CD4-positive, alpha-beta T cell treated with Interleukin-21 for 1 hour (primary cell): ENCODE measurements around the gene TUBA4A.
"Not testable (repeated sequence)": the region's sequence is repeated elsewhere in the genome, so short reads cannot be mapped to it uniquely, and the experiment has no call there.

Experiments used
- DNase-seq: peaks from one replicate; pipeline ENCODE4 v3.0.0-alpha.2; 2020

The TUBA4A gene

GRCh38 chr2:219253753-219254589 is at the start of gene TUBA4A:
TUBA4A (minus strand) TSS chr2:219253918; CDS start chr2:219253858, 60 bp downstream.
- peak; percentile 93 for DNase-seq

DNA sequence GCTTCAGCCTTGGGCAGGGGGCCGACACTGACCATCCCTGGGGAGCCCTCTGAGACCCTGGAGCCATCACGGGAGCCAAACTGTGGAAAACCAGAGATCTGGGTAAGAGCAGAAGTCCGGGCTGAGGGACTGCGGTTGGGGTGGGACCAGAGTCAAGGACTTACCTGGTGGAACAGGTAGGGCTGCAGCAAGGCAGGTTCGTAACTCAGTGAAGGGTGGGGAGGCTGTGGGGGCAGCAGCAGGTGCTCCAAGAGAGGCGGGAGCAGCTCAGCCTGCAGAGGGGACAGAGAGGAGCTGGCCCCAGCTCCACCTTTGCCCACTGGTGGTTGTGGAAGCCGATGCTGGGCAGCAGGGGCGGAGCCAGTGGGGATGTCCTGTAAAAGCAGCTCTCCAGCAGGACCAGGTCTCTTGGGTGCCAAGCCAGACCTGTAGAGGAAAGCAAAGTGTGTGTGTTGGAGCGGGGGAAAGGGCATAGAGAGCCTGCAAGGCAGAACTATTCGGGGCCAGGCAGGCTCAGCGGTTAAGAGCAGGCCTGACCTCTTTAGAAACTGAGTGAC is 48.8 kb upstream of the TUBA4A start:
- DNase-seq = no peak

GRCh38 chr2:219300022-219300421 is 46.3 kb upstream of the TUBA4A start:
- DNase-seq = no peak

GRCh38 chr2:219299372-219299760 is 45.6 kb upstream of the TUBA4A start:
- DNase-seq = no peak

- peak; percentile 87 for DNase-seq
Observed at GRCh38 chr2:219298759-219299371, 45.1 kb upstream of the TUBA4A start.

- DNase-seq = no peak
Observed at GRCh38 chr2:219297766-219298456, 44.2 kb upstream of the TUBA4A start.

GRCh38 chr2:219296631-219297391 is 43.1 kb upstream of the TUBA4A start:
- no peak for DNase-seq

DNA sequence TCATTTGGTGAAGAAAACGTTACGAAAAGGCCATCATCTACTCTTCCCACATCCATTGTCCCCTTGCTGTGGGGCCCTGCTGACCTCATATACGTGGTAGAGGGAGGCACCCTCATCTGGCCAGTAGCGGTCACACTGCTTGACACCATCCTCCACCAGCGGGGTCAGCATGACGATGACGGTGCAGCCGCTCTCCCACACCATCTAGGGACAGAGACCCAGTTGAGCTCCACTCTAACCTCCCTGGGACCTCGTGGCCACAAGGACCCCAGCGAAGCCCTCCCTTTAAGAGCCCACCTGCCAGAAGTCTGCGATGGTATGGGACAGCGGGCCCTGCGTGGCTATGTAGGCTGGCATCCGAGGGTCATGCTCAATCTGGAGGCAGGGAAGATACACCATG is 42.4 kb upstream of the TUBA4A start:
- DNase-seq = no peak

DNA sequence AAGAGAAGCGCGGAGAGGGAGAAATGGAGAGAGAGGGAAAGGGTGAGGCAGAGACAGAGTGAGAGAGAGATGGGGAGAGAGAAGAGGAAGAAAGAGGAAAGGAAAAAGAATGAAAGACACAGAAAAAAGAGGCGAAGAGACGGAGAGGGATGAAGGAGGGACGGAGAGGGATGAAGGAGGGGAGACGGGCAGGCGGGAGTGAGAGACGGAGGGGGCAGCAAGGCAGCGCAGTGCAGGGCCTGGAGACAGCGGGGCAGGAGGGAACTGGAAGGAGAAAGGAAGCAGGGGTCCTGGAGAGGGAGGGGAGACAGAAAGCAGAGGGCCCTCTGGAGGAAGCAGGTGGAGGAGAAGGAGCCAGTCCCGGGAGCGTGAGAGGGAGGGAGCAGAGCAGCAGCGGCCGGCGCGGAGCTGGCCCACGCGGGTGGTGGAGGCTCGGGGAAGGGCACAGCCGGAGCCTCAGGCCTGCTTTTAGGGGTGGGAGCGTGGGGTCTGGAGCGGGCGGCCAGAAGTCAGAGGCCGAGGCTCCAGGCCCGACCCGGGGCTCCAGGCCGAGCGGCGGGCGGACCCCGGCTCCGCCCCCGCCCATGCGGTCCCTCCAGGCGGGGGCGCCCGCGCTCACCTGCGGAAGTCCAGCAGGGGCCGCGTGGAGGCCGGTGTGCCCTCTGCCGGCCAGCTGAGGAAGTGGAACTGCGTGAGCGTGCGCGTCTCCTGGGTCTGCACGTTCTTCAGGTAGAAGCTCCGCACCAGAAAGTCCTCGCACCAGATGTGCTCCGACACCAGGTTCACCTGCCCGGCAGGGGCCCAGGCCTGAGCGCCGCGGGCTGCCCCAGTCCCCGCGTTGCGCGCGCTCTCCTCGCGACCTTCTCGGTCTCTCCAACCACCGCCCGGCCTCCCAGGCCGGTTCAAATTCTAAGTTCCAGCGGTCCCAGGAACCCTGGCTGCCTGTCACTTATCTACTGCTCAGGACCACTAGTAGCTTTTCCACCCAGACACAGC is 40.9 kb upstream of the TUBA4A start:
- DNase-seq = peak; percentile 92

- DNase-seq = no peak
Observed at GRCh38 chr2:219293736-219294231, 40.1 kb upstream of the TUBA4A start.

GRCh38 chr2:219292616-219293015 is 38.9 kb upstream of the TUBA4A start:
- no peak for DNase-seq

- no peak for DNase-seq
Observed at GRCh38 chr2:219291910-219292490, 38.3 kb upstream of the TUBA4A start.

DNA sequence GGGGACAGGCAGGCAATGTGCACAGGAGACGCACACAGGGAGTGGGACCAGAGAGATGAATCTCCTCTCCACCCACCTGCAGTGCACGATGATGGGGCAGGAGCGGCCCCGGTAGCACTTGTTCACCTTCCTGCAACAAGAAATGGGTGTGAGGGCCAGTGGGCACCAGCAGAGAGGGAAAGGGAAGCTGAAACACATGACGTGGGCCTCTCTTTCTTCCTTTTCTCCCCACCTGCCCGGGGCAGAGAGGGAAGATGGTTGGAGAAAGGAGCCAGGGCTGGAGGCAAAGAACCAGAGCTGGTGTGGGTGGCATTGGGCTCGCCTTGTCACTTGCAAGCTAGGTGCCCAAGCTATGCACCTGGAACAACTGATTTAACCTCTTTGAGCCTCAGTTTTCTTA is 37.7 kb upstream of the TUBA4A start:
- no peak for DNase-seq

DNA sequence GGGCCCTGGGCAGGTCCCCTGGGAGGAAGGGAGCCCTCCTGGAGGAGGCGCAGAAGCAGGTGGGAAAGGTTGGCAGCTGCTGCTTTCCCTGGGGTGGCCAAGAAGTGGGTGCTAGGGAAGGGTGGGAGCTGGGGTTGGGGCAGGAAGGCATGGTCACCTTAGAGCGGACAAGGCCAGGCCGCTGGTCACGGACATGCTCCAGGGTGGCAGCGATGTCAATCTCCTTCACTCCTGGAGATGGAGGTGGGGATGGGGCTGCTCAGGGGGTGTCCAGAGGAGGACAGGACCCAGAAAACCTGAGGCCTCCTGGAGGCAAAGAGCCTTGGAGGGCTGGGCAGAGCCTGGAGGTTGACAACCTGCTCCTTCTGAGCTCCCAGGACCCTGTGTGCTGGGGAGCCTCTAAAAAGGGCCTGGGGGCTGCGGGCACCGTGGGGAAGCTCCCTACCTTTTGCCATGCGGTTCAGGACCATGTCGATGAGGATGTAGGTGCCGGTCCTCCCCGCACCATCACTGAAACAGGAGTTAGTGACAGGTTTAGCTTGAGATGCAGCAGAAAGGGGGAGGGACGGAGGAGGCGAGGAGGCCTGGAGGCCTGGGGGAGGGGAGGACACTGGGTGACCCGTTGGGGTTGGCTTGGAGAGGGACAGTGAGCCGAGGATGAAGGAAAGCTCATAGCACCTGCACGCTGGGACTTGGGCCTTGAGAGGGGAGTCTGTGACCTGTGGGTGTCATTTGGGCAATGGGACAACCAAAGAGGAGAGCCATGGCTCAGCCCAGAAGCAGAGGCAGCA is 36.9 kb upstream of the TUBA4A start:
- no peak for DNase-seq

GRCh38 chr2:219289537-219290361 is 36.0 kb upstream of the TUBA4A start:
- DNase-seq = no peak

- no peak for DNase-seq
Observed at GRCh38 chr2:219289195-219289536, 35.4 kb upstream of the TUBA4A start.

GRCh38 chr2:219287580-219288265 is 34.0 kb upstream of the TUBA4A start:
- no peak for DNase-seq

DNA sequence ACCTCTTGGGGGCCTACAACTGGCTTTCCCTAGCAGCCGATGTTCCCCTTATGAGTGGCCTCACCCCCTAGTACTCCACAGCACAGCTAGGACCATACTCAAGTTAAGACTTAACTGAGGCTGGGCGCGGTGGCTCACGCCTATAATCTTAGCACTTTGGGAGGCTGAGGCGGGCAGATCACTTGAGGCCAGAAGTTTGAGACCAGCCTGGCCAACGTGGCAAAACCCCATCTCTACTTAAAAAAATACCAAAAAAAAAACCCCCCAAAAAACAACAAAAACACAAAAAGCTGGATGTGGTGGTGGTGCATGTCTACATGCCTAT is 33.4 kb upstream of the TUBA4A start:
- DNase-seq = not testable (repeated sequence)
